KBM-7 (cell line): ENCODE results near the gene ARID2.
A peak's percentile ranks its signal among the peaks of the same experiment; 100 is the strongest.

Source experiments
- DNase-seq: peaks from one replicate; pipeline ENCODE4 v3.0.0-alpha.2; 2015
- in situ Hi-C: fragments of 300-500 bp; cut with MboI; formaldehyde crosslinking; loops from 2 replicates; pipeline ENCODE4 v1.14.3; 2020; ENCODE audit warnings: low sequenced_read_pairs, low pct_unique_long_range_greater_than_20kb, mixed read lengths

Gene ARID2

DNA sequence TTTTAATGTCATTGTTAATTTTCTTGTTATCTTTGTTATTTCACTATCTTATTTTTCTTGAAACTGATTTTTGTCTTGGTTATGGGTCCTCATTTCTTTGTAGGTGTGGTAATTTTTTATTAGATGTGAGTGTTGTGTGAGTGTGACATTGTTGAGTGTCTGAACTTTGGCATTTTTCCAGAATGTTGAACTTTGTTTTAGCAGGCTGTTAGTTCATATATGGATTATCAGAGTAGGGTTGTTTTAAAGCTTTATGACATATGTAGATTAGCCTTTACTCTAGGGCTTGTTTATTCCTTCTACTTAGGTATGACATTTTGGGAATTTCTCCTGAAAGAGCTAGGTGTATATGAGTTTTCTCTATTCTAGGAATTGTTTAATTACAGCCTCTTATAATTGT lies 103.9 kb downstream of the ARID2 start:
- no peak for DNase-seq
- in situ Hi-C loops, result no loop called here

DNA sequence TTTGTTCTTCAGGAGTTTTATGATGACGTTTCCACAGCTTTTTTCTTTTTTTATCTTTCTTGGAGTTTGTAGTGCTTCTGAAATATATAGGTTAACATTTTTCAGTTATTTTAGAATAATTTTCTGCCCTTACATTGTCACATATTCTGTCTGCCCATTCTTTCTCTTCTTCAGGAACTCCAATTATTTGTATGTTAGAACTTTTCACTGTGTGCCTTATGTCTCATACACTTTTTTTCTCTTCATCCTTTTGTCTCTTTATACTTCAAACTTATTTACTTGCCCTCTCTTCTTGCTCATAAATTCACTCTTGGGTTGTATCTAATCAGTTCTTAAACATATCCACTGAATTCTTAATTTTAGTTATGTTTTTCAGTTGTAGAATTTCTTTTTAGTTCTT lies 105.3 kb downstream of the ARID2 start:
- no peak for DNase-seq
- in situ Hi-C loops, result no loop called here

DNA sequence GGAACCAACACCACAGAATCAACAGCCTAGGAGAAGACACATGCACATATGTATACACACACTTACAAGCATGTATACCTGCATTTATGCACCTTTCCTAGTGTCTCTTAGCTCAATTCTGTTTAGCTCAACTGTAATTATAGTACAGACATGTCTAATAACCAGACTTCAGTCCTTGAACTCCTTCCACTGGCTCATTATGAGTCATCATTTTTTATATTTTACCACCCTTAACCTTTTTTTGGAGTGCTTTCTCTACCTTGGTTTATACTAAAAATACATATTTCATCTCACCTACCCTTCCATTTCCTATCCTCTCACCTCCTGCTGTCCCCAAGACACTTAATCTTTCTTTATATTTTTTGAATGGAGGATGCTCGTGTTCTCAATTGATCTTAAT lies 110.4 kb downstream of the ARID2 start:
- in situ Hi-C loops, result no loop called here
- no peak for DNase-seq

DNA sequence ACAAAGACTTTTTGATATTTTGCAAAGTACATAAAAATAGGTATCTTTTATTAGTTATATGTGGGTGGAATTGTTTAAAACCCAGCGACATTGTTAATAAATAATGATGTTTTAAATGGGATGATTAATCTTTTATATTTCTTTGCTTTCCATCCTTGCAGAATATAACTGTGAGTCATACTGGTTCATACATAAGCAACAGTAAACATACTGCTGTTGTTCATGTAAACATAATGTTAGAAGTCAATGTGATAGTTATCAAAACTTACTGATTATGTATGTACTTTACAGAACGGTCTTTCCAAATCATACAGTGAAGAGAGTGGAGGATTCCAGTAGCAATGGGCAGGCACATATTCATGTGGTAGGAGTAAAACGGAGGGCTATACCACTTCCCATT lies 119.8 kb downstream of the ARID2 start:
- in situ Hi-C loops, result no loop called here
- no peak for DNase-seq

DNA sequence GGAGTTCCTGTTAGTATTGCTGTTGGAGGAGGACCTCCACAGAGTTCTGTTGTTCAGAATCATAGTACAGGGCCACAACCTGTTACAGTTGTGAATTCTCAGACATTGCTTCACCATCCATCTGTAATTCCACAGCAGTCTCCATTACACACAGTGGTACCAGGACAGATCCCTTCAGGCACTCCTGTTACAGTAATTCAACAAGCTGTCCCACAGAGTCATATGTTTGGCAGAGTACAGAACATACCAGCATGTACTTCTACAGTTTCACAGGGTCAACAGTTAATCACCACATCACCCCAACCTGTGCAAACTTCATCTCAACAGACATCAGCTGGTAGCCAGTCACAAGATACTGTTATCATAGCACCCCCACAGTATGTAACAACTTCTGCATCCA lies 120.8 kb downstream of the ARID2 start:
- DNase-seq, result no peak
- in situ Hi-C loops, result no loop called here

DNA sequence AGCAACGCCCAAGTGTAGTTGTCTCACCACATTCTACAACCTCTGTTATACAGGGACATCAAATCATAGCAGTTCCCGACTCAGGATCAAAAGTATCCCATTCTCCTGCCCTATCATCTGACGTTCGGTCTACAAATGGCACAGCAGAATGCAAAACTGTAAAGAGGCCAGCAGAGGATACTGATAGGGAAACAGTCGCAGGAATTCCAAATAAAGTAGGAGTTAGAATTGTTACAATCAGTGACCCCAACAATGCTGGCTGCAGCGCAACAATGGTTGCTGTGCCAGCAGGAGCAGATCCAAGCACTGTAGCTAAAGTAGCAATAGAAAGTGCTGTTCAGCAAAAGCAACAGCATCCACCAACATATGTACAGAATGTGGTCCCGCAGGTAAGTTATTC lies 123.0 kb downstream of the ARID2 start:
- in situ Hi-C loops, result no loop called here
- no peak for DNase-seq

DNA sequence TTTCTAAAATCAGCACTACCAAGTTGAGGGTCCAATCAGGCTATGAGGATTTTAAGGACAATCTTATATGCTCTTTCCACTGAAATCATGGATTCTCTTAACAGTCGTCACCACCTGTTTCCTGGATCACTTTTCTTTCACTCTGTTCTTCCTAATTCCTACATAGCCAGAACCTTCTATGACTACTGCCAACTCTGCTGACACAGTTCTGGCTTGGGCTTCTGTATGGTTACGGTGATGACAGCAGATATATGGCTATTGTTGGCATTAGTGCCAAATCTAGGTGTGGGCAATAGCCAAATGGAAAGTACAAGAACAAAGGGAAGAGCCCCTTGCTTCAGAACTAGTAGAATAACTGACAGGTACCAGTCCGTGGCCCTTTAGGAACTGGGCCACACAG lies 124.0 kb downstream of the ARID2 start:
- in situ Hi-C loops, result no loop called here
- DNase-seq, result no peak

DNA sequence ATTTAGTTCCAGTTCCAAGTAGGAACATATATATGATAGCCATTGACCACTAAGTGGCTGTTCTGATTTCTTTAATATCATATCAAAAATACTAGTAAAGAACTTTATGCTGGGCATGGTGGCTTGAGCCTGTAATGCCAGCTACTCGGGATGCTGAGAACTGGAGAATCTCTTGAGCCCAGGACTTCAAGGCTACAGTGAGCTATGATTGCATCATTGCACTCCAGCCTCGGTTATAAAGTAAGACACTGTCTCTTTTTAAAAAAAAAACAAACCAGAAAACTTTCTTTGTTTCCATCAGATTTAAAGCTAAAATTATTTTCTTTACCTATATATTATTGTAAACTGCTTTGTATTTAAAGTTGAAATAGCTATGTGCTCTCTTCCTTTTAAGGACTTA lies 133.8 kb downstream of the ARID2 start:
- in situ Hi-C loops, result no loop called here
- no peak for DNase-seq

DNA sequence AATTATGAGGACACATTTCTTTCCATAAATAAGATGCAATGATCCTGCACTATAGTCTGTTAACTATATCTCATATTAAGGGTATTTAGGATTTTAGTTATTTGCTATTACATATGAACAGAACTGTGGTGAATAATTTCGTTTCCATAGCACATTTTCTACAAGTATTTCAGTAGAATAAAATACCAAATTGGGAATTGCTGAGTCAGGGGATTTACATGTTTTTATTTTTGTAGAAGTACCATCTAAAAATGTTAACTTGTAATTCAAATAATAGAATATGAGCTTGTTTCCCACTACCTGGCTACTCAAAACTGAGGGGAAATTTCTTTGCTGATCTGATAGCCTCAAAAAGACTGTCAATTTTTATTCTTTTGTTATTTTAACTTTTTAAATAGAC lies 136.8 kb downstream of the ARID2 start:
- no peak for DNase-seq
- in situ Hi-C loops, result no loop called here

DNA sequence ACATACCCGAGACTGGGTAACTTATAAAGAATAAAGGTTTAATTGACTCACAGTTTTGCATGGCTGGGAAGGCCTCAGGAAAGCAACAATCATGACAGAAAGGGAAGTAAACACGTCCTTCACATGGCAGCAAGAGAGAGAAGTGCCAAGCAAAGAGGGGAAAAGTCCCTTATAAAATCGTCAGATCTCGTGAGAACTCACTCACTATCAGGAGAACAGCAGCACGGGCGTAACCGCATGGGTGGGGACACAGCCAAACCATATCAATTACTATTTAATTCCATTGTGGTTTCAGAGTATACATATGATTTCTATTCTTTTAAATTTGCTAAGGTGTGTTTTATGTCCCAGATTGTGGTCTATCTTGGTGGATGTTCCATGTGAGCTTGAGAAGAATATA lies 142.9 kb downstream of the ARID2 start:
- in situ Hi-C loops, result no loop called here
- no peak for DNase-seq

DNA sequence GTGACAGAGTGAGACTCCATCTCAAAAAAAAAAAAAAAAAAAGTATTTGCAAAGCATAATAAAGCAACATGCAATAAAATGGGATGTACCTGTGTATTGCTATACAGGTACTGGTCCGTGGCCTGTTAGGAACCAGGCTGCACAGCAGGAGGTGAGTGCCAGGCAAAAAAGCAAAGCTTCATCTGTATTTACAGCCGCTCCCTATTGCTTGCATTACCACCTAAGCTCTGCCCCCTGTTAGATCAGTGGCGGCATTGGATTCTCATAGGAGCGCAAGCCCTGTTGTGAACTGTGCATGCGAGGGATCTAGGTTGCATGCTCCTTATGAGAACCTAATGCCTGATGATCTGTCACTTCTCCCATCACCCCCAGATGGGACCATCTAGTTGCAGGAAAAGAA lies 147.6 kb downstream of the ARID2 start:
- DNase-seq, result no peak
- in situ Hi-C loops, result no loop called here

DNA sequence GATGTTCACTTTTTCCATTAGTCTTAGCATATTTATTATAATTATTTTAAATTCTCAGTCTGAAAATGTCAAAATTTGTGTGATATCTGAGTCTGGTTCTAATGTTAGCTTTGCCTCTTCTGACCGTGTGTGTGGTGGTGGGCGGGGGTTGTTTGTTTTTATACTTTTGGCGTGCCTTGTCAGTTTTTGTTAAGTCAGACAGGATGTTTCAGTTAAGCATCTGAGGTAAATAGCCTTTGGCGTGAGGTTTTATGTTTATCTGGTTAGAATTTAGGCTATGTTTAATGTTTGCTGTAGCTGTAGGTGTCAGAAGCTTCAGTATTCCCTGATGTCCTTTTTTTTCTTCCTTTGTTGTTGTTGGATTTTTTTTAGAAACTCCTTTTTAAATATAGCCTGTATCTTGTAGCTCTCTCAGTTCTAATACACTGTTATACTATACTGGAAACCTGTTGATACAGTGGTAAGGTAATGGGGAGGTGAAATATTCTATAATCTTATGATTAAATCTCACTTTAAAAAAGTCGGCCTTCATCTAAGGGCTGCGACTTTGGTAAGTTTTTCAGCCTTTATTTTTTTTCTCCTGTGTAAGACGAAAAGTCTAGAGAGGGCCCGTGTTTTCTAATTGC lies 149.2 kb downstream of the ARID2 start:
- in situ Hi-C loops, result no loop called here
- DNase-seq, result no peak

DNA sequence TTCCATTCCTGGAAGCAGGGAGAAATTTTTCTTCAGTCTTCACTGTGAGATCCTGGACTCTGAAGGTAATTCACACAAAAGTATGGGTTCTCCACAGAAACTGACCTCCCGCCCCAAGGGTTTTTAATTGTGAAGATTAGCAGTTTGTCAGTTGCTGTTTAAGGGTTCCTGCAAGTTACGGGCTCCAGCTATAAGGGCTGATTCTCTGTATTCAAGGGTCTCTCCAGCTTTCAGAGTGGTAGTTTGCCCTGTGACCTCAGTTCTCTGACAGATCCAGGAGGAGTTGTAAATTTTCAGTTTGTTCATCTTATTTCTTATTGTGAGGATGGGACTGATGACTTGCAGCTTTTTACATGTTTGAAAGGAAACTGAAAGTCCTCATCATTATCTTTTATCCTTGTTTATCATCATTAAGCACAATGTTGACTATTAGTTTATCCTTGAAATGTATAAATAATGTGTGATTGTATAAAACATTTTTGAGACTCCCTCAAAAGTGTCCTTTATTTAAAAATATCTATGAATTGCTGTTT lies 149.9 kb downstream of the ARID2 start:
- DNase-seq, result no peak
- in situ Hi-C loops, result no loop called here

DNA sequence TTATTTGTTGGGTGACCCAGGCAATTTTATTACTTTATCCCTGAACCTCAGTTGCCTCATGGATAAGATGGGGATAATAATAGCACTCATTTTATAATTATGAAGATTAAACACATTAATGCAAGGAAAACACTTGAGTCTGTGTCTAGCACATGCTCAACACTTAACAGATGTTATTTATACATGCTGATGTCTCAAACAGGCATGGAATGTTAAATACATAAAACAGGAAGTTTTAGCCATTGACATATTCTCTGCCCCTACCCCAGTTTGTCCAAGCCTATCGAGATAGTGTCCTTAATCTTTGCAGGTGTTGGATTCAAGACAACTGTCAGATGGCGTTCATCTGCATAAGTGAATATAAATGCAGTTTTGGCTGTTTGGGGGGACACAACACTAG lies 151.0 kb downstream of the ARID2 start:
- no peak for DNase-seq
- in situ Hi-C loops, result no loop called here

DNA sequence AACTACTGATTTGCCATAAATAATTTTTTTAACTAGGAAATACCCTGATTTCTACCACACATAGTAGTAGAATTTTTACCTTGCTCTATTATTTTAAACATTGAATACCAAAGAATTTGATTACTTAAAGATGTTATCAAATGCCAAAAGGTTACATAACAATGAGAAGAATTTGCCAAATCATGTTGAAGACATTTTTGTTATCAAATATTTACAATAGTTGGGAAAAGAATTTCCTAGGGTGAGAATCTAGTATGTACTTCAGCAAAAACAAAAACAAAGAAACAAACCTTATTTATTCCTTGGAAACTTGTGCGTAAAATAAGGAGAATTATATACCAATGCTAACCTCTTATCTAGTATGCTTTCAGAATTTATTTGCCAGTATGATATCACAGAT lies 153.7 kb downstream of the ARID2 start:
- in situ Hi-C loops, result no loop called here
- DNase-seq, result no peak

DNA sequence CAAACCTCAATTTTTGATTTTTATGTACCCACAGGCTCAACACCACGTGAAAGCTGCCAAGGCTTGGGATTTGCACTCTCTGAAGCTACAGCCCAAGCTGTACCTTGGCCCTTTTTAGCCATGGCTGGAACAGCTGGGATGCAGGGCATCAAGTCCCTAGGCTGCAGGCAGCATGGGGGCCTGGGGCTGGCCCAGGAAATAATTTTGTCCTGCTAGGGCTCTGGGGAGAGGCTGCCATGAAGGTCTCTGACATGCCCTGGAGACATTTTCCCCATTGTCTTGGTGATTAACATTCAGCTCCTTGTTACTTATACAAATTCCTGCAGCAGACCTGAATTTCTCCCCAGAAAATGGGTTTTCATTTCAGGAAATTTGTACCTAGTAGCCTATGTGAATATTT lies 157.2 kb downstream of the ARID2 start:
- no peak for DNase-seq
- in situ Hi-C loops, result no loop called here

DNA sequence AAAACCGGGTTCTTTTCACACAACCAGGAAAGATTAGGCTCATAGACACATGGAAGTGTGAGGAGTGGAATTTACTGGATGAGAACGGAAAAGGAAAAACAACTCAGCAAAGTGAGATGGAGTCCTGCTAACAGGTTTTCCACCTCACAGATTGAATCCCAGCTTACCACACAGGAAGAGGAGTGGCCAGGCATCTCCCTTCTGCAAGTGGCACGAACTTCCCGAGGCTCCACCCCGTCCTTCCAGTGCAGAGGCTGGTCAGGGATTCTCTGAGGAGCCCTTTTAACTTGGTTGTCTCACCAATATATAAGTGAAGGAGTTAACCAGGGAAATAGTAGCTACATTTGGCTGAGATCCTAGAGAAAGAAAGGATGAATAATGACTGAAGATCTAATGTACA lies 158.0 kb downstream of the ARID2 start:
- in situ Hi-C loops, result no loop called here
- DNase-seq, result no peak

DNA sequence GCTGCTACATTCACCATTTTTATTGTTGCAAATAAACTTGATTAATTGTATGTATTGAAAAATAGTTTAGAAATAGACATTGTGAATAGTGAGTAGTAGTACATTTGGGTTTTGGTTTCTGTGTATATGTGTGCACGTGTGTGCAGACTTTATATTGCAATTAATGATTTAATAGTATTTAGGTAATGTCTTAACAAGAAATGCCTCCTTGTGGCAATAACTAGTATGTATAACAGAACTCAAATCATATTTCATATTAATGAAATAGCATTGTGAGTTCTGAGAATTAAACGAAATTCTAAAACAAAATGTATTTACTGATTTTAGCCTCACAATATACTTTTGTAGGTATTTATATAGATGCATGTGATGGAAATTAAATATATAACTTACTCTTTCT lies 160.8 kb downstream of the ARID2 start:
- DNase-seq, result no peak
- in situ Hi-C loops, result no loop called here

DNA sequence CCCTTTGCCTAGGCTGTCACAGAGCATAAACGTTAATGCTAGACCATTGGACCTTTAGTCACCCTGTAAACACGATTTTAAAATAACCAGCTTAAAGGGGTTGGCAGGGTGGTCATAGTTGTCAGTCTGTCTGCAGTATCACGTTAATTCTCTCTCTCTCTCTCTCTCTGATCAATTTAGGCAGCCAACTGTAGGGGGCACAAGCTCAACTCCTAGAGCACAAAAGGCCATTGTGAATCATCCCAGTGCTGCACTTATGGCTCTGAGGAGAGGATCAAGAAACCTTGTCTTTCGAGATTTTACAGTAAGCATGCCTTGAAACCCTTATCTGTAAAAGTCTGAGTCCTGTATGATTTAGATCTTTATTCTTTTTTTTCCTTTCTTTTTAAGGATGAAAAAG lies 163.7 kb downstream of the ARID2 start:
- peak; percentile 16 for DNase-seq
- in situ Hi-C loops, result no loop called here

DNA sequence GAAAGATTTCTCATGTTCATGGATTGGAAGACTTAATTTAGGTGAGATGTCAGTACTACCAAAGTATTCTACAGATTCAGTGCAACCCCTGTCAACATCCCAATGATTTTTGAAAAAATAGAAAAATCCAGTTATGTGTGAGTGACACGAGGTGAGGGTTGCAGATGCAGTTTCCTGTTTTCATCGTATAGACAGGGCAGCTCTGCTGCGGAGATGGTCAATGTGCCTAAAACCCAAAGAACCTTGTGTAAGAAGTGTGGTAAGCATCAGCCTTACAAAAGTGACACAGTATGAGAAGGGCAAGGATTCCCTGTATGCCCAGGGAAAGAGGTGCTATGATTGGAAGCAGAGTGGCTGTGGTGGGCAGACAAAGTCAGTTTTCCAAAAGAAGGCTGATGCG lies 166.5 kb downstream of the ARID2 start:
- in situ Hi-C loops, result no loop called here
- DNase-seq, result no peak

DNA sequence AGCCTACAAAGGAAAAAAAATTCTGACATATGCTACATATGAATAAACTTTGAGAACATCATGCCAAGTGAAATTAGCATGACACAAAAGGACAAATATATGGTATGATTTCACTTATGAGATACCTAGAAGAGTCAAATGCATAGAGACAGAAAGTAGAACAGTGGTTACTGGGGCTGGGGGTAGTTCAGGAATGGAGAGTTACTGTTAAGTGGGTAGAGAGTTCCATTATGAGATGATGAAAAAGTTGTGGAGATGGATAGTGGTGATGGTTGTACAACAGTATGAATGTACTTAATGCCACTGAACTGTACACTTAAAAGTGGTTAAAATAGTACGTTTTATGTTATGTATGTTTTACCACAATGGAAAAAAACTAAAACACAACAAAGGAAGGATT lies 168.6 kb downstream of the ARID2 start:
- in situ Hi-C loops, result no loop called here
- no peak for DNase-seq

DNA sequence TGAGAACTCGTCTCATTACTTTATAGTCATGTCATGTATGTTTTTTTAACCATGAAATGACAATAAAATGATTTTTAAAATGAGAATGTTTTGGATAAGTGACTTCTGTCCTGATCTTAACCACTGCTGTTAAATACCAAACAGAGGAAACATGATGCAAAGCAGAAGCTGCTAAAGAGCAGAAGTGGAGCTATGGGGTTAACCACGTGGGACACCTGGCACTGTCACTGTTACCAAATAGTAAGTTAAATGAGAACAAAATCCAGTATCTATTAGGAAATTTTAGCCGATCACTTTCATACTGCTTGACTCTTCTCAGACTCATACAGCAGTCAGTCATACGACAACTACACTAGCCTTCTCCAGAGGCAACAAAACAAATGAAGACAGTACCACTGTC lies 178.4 kb downstream of the ARID2 start:
- in situ Hi-C loops, result no loop called here
- DNase-seq, result peak; percentile 20
